ENCODE results near the gene MACROH2A2. TPM values are rescaled to one million over a fixed set of nuclear protein-coding genes. Genes with fewer than 3 reads are reported as not detected.
"Not testable (repeated sequence)": the region's sequence is repeated elsewhere in the genome, so short reads cannot be mapped to it uniquely, and the experiment has no call there.

Gene MACROH2A2
- total and polyA plus RNA-seq, 10 of the 15 experiments (the other 5 are each of a cell fraction or from before 2014, with no cell fraction given) = 0.14 to 0.24 TPM; not detected in 8

- TF ChIP-seq FOXK2 (IDR thresholded peaks at IDR 0.05) (no peak), MEF2B (IDR thresholded peaks at IDR 0.05; ENCODE audit: partially characterized antibody, poor library complexity, severe bottlenecking) (no peak), POLR2AphosphoS2 (IDR thresholded peaks at IDR 0.05; ENCODE audit: low read depth, low read length) (no peak), RBBP5 (conservative IDR thresholded peaks at IDR 0.05) (no peak), RAD21 (IDR thresholded peaks at IDR 0.05; ENCODE audit: insufficient read depth, low read depth, low read length) (no peak), JUNB (IDR thresholded peaks at IDR 0.05) (no peak), MLLT1 (IDR thresholded peaks at IDR 0.05) (no peak)
These were observed 105.5 kb downstream of the MACROH2A2 start (continued) for GRCh38 chr10:70158113-70158512.

- RAD21 ChIA-PET (ENCODE audit: unreplicated experiment); FAIRE-seq; H3K27me3 ChIP-seq (replicated peaks in 1 of 2; ENCODE audit: control insufficient read depth in 2 of 2, insufficient read depth in 2 of 2, low read length in 1 of 2); intact Hi-C loops (cut with micrococcal nuclease; ENCODE audit: unreplicated experiment); H3K9me3 ChIP-seq (replicated peaks; ENCODE audit: control insufficient read depth, insufficient read depth, low read length); DNase-seq (ENCODE audit: low read depth, low spot score); ATAC-seq; H3K4me2 ChIP-seq (ENCODE audit: control insufficient read depth, insufficient read depth); H4K20me1 ChIP-seq (ENCODE audit: control insufficient read depth, insufficient read depth); H3K27ac ChIP-seq (ENCODE audit: control insufficient read depth, insufficient read depth); H3K4me3 ChIP-seq; H2AFZ ChIP-seq (ENCODE audit: control insufficient read depth, low read depth, low read length); BruUV-seq (replicated peaks); H3K9ac ChIP-seq (ENCODE audit: control insufficient read depth, insufficient read depth, low read length); in situ Hi-C loops (cut with MboI): not testable (repeated sequence)
- Histone ChIP-seq H3K36me3 (ENCODE audit: control insufficient read depth in 2 of 2, insufficient read depth in 2 of 2, low read length in 1 of 2) (peaks cover 7 to 26% of the 10 kb centered on the region in 2 experiments), H3K4me1 (ENCODE audit: control insufficient read depth, insufficient read depth, low read length) (peaks cover 18% of the 10 kb centered on the region), H3K79me2 (ENCODE audit: control insufficient read depth, insufficient read depth, low read length) (peaks cover 45% of the 10 kb centered on the region)
- 100% methylated on average over 3 of the region's 3 CpGs for WGBS (ENCODE audit: insufficient coverage, insufficient replicate concordance, low lambda C conversion rate, missing lambda C conversion rate)
- POLR2A ChIA-PET = interaction anchor here (1.6 kb wide), 1 partner anchor 10 kb away, joined by 4 read pairs; no protein-coding TSS in a partner anchor
- CTCF ChIA-PET = interaction anchor here (2.7 kb wide), 1 partner anchor 13 kb away, joined by 14 read pairs; the partner anchor contains the start of gene TYSND1
- SMC1A ChIA-PET (ENCODE audit: uncharacterized antibody, unreplicated experiment) = interaction anchor here (1.0 to 1.1 kb wide), 4 partner anchors 8 to 64 kb away, joined by 3 to 6 read pairs (median 4); partner anchors contain the start of gene TYSND1
These were observed 106.7 kb downstream of the MACROH2A2 start for GRCh38 chr10:70159366-70159765.

All from GM12878 (cell line).